ENCODE results near the gene NCAN.
"Not testable (repeated sequence)": the region's sequence is repeated elsewhere in the genome, so short reads cannot be mapped to it uniquely, and the experiment has no call there.

Gene NCAN

GRCh38 chr19:19215792-19216191, 4.0 kb downstream of the NCAN start:
- no peak for TF ChIP-seq CTCF (IDR thresholded peaks at IDR 0.05; ENCODE audit: control insufficient read depth, extremely low read depth, insufficient read depth)
- no peak overlapping the region for H3K4me3 ChIP-seq (ENCODE audit: low read depth, low read length)
- DNase-seq (ENCODE audit: low read depth): no peak

GRCh38 chr19:19217099-19217498, 5.3 kb downstream of the NCAN start:
- no peak overlapping the region for H3K4me3 ChIP-seq (ENCODE audit: low read depth, low read length)
- peak; percentile 33 for DNase-seq (ENCODE audit: low read depth)
- TF ChIP-seq CTCF (IDR thresholded peaks at IDR 0.05; ENCODE audit: control insufficient read depth, extremely low read depth, insufficient read depth): no peak

GRCh38 chr19:19218911-19219310, 7.2 kb downstream of the NCAN start:
- no peak for DNase-seq (ENCODE audit: low read depth)
- H3K4me3 ChIP-seq (ENCODE audit: low read depth, low read length): no peak overlapping the region
- TF ChIP-seq CTCF (IDR thresholded peaks at IDR 0.05; ENCODE audit: control insufficient read depth, extremely low read depth, insufficient read depth): no peak

GRCh38 chr19:19221000-19221399, 9.2 kb downstream of the NCAN start:
- H3K4me3 ChIP-seq (ENCODE audit: low read depth, low read length); DNase-seq (ENCODE audit: low read depth): not testable (repeated sequence)

GRCh38 chr19:19223060-19223459, 11.3 kb downstream of the NCAN start:
- H3K4me3 ChIP-seq (ENCODE audit: low read depth, low read length): no peak overlapping the region
- DNase-seq (ENCODE audit: low read depth): no peak
- no peak for TF ChIP-seq CTCF (IDR thresholded peaks at IDR 0.05; ENCODE audit: control insufficient read depth, extremely low read depth, insufficient read depth)

- no peak for TF ChIP-seq CTCF (IDR thresholded peaks at IDR 0.05; ENCODE audit: control insufficient read depth, extremely low read depth, insufficient read depth)
- no peak for DNase-seq (ENCODE audit: low read depth)
- no peak overlapping the region for H3K4me3 ChIP-seq (ENCODE audit: low read depth, low read length)
Measured at GRCh38 chr19:19223636-19224035, 11.9 kb downstream of the NCAN start.

GRCh38 chr19:19224150-19224851, 12.5 kb downstream of the NCAN start:
- H3K4me3 ChIP-seq (ENCODE audit: low read depth, low read length): no peak overlapping the region
- no peak for DNase-seq (ENCODE audit: low read depth)
- TF ChIP-seq CTCF (IDR thresholded peaks at IDR 0.05; ENCODE audit: control insufficient read depth, extremely low read depth, insufficient read depth): no peak

Measured in LNCaP clone FGC (cell line).